Measurements from ENCODE around the gene LRRN2.

GRCh38 chr1:204571631-204572030, 113.9 kb downstream of the LRRN2 start:
- TF ChIP-seq CTCF (IDR thresholded peaks at IDR 0.05) (no peak), USF2 (IDR thresholded peaks at IDR 0.05) (no peak), POLR2A (IDR thresholded peaks at IDR 0.05; ENCODE audit: low read length) (no peak), CEBPB (IDR thresholded peaks at IDR 0.05) (no peak), SMC3 (IDR thresholded peaks at IDR 0.05) (no peak), RNF2 (IDR thresholded peaks at IDR 0.05; ENCODE audit: borderline replicate concordance, low read depth) (no peak), BCL3 (IDR thresholded peaks at IDR 0.05) (no peak), ATOH8 (CRISPR knock-in tag; IDR thresholded peaks at IDR 0.05; ENCODE audit: low read depth) (no peak)

Data from A549 (cell line).